Stimulated activated CD8-positive, alpha-beta memory T cell treated with anti-CD3 and anti-CD28 coated beads, Interleukin-7, amount 100 ng/mL, for 1 hour (primary cell): Measurements from ENCODE around the gene MRC2.

Experiments
- DNase-seq, 2 donors: peaks; one replicate each; pipeline ENCODE4 v3.0.0-alpha.2; 2020; ENCODE audit warnings: low read depth in 2 of 2

MRC2 gene

DNA sequence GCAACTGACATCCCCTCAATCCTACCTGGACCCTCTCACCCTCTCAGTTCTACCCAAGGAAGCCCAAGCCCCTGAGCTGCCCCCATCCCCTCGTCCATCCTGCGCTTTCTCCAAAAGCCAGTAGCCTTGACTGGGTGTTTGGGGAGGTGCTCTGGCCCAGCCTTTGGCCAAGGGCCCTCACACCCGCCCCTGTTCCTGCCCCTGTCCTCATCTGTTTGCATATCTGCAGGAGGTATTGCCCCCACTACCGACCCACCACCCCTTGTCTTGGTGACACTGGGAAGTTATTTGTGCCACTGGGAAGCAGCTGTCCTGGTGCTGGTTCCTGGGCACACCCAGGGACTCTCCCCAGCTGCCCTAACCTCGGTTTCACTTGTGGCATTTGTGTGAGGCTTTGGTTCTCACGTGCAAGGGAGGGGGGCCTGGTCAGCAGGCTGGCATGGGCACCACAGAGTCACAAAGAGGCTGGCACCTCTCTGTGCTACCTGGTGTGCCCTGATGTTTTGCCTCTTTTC is 75.3 kb downstream of the MRC2 start:
- no peak for DNase-seq

DNA sequence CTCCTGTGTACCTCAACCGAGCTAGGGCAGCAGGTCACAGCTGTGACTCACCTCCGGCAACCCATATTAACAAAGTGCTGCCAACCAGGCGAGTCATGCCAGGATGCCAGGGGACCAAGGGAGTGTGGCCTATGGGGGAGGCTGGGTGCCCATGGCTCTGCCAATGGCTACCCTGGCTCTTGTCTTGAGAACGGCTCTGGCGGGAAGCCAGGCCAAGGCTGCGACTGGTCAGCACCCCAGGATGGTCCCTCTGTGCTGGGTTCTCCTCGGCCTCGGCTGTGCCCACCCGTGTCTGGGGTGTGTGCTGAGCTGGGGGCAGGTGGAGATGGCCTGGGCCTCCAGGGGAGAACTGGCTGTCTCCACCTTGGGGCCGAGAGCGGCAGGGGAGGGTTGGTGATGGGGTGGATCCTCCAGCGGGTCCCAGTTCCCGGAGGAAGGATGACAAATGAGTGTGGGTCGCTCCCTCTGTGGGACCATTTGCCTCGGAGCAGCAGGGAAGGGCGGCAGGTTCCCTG is 75.8 kb downstream of the MRC2 start:
- DNase-seq = no peak

GRCh38 chr17:62703776-62704380 is 76.4 kb downstream of the MRC2 start:
- peak; percentile 46 to 56 for DNase-seq

GRCh38 chr17:62704381-62704971 is 77.0 kb downstream of the MRC2 start:
- no peak for DNase-seq

DNA sequence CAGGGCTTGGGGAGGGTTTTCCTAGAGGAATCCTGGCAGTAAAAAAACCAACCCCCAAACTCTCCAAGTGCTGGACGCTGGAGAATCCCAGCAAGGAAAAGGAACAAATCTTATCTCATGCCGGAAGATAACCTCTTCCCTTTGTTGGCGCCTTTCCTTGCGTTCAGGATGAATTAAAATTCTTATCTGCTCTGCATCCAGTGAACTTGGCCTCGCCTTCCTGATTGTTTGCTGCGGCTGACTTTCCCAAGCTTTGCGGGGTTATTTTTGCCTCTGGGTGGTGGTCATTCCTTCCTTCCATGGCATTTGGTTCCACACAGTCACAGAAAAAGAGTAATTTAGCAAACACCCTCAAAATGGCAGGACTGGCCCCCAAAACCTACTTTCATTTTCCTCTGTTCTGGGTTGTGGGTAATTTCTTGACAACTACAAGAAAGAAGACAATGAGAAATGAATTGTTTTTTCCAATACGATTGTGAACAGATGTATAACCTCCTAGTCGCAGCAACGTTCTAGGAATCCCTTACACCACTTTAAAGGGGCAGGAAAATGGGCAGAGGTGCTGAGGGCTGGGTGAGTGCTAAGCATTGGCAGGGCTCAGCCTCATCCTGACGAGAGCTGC is 77.8 kb downstream of the MRC2 start:
- DNase-seq = no peak

GRCh38 chr17:62705778-62706597 is 78.5 kb downstream of the MRC2 start:
- DNase-seq = no peak

- no peak for DNase-seq
Measured at GRCh38 chr17:62706598-62707424, 79.3 kb downstream of the MRC2 start.

DNA sequence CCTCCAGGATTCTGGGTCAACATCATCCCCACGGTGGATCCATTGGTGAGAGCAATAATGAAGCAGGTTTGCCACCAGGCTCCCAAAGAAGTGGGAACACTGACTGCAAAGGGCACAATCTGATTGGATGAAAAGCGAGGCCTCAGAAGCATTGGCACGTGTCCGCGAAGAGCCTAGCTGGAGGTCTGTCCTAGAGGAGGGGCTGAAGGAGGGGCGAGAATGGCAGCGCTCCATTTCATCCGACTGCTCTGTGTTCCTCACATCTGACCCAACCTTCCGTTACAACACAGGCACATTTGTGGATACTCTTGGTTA is 79.9 kb downstream of the MRC2 start:
- no peak for DNase-seq

DNA sequence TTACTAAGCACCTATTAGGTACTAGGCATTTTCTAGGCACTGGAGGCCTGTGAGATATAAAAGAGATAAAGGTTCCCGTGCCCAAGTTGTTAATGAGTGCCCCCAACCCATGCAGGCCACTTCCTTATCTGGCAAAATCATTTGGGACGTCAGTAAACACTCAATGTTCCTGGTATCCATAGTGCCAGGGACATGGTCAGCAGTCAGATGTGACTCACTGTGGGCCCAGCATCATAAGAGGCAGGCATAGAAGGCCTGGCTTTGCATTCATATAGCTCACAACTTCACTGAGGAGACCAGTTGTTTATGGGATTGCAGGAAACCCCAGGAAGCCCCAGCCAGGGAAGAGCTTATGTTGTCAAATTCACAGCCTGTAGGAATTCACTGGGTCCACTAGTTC is 81.1 kb downstream of the MRC2 start:
- DNase-seq = no peak

- no peak for DNase-seq
Measured at GRCh38 chr17:62712171-62712581, 84.7 kb downstream of the MRC2 start.

GRCh38 chr17:62713086-62713881 is 85.8 kb downstream of the MRC2 start:
- no peak for DNase-seq

GRCh38 chr17:62714016-62714777 is 86.7 kb downstream of the MRC2 start:
- DNase-seq = no peak

DNA sequence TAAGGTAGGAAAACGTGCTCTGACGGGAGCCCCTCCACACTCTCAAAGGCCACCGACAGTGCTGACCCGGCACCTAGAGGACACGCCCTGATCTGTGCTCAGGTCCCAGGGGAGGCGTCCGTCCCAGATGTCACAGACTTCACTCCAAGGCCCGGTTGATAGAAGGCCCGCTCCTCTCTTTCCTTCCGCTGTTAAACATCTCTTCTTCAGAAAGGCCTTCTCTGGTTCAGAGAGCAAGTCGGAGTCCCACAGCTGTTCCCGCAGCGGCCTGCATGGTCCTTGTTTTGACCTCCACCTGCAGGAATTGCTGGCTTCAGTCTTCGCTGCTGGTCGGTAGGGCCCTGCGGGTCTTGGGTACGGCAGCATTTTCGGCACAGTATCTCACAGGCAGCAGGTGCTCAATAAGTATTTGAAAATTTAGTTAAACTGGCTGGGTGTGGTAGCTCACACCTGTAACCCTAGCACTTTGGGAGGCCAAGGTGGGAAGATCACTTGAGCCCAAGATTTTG is 88.5 kb downstream of the MRC2 start:
- DNase-seq = no peak

DNA sequence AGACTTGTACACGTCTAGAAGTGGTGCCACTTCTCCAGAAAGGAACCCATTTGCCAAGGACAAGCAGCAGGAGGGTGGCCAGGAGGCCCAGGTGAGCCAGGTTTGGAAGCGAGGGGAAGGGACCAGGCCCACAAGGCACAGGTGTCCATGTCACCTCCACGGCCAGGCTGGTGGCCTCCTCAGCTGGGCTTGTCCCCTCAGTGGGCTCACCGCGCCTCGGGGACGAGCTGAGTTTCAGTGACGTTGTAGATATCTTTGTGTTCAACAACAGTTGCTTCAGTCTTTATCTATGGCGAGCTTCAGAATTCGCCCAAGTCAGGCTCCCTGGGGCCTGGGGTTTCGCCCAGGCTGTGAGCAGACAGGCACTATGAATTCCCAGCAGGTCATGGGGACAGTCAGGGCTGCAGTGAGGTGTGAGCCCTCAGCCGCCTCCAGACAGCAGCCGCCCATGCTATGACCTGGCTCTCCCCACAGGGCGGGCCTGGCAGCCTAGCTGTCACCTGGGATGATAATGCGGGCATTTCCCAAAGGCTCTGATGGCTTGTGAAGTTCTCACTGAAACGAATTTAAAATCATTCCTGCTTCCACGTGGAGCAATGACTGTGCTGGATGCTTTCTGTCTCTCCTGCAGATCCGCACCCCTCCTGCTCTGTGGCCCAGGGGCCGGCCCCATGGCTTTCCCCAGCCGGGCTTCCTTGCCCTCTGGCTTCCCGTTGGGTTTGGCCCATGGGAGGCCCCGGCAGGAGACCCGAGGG is 89.5 kb downstream of the MRC2 start:
- no peak for DNase-seq

GRCh38 chr17:62717589-62717855 is 90.1 kb downstream of the MRC2 start:
- DNase-seq = no peak

DNA sequence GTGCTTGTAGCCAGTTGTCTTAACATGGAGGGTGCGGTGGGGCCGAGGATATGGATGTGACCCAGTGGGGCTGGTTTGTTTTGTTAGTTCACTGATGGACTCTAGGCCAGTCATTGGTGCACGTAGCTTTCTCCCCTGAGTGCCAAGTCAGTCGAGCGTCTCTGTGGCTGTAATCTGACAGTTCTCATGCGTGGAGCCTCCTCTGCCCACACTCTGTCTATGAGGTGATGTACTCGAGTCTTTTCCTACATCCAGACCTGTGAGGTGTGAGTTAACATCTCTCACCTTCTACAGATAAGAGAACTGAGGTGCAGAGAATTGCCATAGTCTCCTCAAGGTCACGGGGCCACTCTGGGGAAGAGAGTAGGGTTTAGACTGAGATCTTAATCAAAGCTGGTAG is 90.4 kb downstream of the MRC2 start:
- DNase-seq = no peak

DNA sequence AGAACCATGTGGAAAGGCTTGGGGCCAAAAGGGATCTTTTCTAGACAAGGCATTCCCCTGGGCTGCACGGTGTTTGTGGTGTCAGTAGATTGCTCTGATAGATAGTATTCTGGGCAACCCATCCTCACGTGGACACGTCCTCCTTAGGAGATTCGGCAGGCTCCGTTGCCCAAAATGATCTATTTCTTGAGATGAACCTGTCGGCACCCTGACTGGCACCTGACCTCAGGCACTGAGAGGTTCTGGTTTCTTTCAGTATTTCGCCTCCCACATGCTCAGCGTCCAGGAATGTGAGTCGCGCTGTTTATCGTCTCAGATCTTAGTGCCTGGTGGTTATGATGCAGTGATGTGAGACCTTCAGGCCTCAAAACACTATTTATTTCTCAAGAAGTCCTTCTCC is 91.0 kb downstream of the MRC2 start:
- DNase-seq = no peak

GRCh38 chr17:62719586-62719985 is 92.1 kb downstream of the MRC2 start:
- DNase-seq = no peak

- no peak for DNase-seq
Measured at GRCh38 chr17:62720126-62720850, 92.8 kb downstream of the MRC2 start.
